Naive thymus-derived CD8-positive, alpha-beta T cell (primary cell): ENCODE measurements around the gene RPL18. TPM values are rescaled to one million over a fixed set of nuclear protein-coding genes. Genes with fewer than 3 reads are reported as not detected.

Experiments used
- ATAC-seq, 2 donors: fragments of 150-1000 bp; cut with Tn5 transposase in 1 of 2; sonication (Bioruptor Pico), chemical (Tn5 transposase) in 1 of 2; 1 replicate in 1 of 2; 2 replicates in 1 of 2; pipeline ENCODE4 v1.10.0; 2021; ENCODE audit warnings: mild to moderate bottlenecking in 2 of 2, moderate library complexity in 2 of 2
- POLR2A ChIA-PET: fragments of 350-600 bp; sonication (Branson Sonifier 250); formaldehyde crosslinking; loops from one replicate; lab custom pipeline; 2021; ENCODE audit warnings: antibody characterized with exemption; lab: Charles Lee
- DNase-seq, 10 donors: peaks; one replicate each; pipeline versions ENCODE4 v3.0.0 to v3.0.0-alpha.2; 2020 to 2022
- H3K27ac Mint-ChIP-seq, 10 donors: one replicate each; pipeline ENCODE4 v1.8.0; 2020 to 2022; ENCODE audit warnings: mild to moderate bottlenecking in 10 of 10, mixed read lengths in 10 of 10, moderate library complexity in 4 of 10, inconsistent platforms in 1 of 10
- H3K27me3 Mint-ChIP-seq, 5 donors: one replicate each; pipeline ENCODE4 v1.8.0; 2021 to 2022; ENCODE audit warnings: mixed read lengths in 5 of 5
- H3K36me3 Mint-ChIP-seq, 3 donors: one replicate each; pipeline ENCODE4 v1.8.0; 2020 to 2022; ENCODE audit warnings: mixed read lengths in 3 of 3, mild to moderate bottlenecking in 2 of 3, inconsistent platforms in 1 of 3
- H3K4me1 Mint-ChIP-seq, 4 donors: one replicate each; pipeline ENCODE4 v1.8.0; 2021 to 2022; ENCODE audit warnings: mixed read lengths in 4 of 4
- H3K4me3 Mint-ChIP-seq, 10 donors: one replicate each; pipeline ENCODE4 v1.8.0; 2020 to 2022; ENCODE audit warnings: mild to moderate bottlenecking in 10 of 10, mixed read lengths in 10 of 10, moderate library complexity in 6 of 10, inconsistent platforms in 1 of 10
- H3K9me3 Mint-ChIP-seq, 9 donors: one replicate each; pipeline ENCODE4 v1.8.0; 2020 to 2022; ENCODE audit warnings: mixed read lengths in 9 of 9, mild to moderate bottlenecking in 3 of 9, inconsistent platforms in 1 of 9, moderate library complexity in 1 of 9
- polyA plus RNA-seq, 3 donors: library from polyadenylated mRNA; unstranded; fragments of 300-500 nt; fragmentation: Illumina TruSeq; gene quantifications; one replicate each; pipeline ENCODE4 v1.2.3, GENCODE V29; 2021
- total RNA-seq, 8 experiments: library from RNA in 2 of 8; stranded (reverse) in 2 of 8; gene quantifications; one replicate each; pipeline ENCODE4 v1.2.3 and lab custom pipeline; 2021 to 2026

The RPL18 gene
- total and polyA plus RNA-seq, 5 experiments from 2014 or later, result 2,380 to 3,008 (median 2,610) TPM

GRCh38 chr19:48608798-48609263 lies 10.1 kb downstream of the RPL18 start:
- peaks cover 5 to 7% (median 6%) of the 10 kb centered on the region in 4 donors for H3K4me1 Mint-ChIP-seq
- ATAC-seq, result peak; percentile 89 to 90
- peak in 7 of 10 donors; percentile 24 to 60 (median 46) for DNase-seq
- H3K4me3 Mint-ChIP-seq, result peak overlapping the region in 8 of 10 donors; percentile 15 to 71 (median 40)
- POLR2A ChIA-PET, result interaction anchor here (0.7 to 2.3 kb wide), 7 partner anchors 10 to 128 kb away, joined by 3 to 25 read pairs (median 6); partner anchors contain the start of genes DBP, RPL18 and SPHK2
- peak overlapping the region in 7 of 10 donors; percentile 15 to 83 (median 63) for H3K27ac Mint-ChIP-seq
- no peaks in the 10 kb centered on the region for H3K36me3 Mint-ChIP-seq
- H3K9me3 Mint-ChIP-seq, result no peaks in the 10 kb centered on the region
- H3K27me3 Mint-ChIP-seq, result no peaks in the 10 kb centered on the region

- no peaks in the 10 kb centered on the region for H3K9me3 Mint-ChIP-seq
- peaks cover 3 to 7% (median 5%) of the 10 kb centered on the region in 4 donors for H3K4me1 Mint-ChIP-seq
- DNase-seq (no peak), ATAC-seq (no peak)
- POLR2A ChIA-PET, result interaction anchor here (1.4 to 2.0 kb wide), 3 partner anchors 10 to 127 kb away, joined by 3 to 5 read pairs (median 3); partner anchors contain the start of gene SPHK2
- no peak overlapping the region for H3K4me3 Mint-ChIP-seq
- H3K27me3 Mint-ChIP-seq, result no peaks in the 10 kb centered on the region
- H3K27ac Mint-ChIP-seq, result no peak overlapping the region
- no peaks in the 10 kb centered on the region for H3K36me3 Mint-ChIP-seq
Measured at GRCh38 chr19:48607359-48607755, 11.6 kb downstream of the RPL18 start.

- Mint-ChIP-seq H3K27me3 (no peaks in the 10 kb centered on the region), H3K4me3 (no peak within 1 kb of the TSS), H3K4me1 (peaks cover 3 to 7% (median 5%) of the 10 kb centered on the region in 4 donors), H3K27ac (peak within 1 kb of the TSS in 1 of 10 donors; percentile 2), H3K36me3 (no peaks in the 10 kb centered on the region), H3K9me3 (no peaks in the 10 kb centered on the region)
- ATAC-seq (no peak), DNase-seq (no peak)
- POLR2A ChIA-PET, result interaction anchor here (1.4 kb wide), 2 partner anchors 11 to 13 kb away, joined by 3 read pairs; partner anchors contain the start of gene SPHK2
Measured at GRCh38 chr19:48606463-48607358, 12.3 kb downstream of the RPL18 start, which contains the start of gene SPACA4. TSS of gene SPACA4 (plus strand) at chr19:48606742. CDS start at chr19:48606979, 237 bp downstream.

- Mint-ChIP-seq H3K9me3 (no peaks in the 10 kb centered on the region), H3K36me3 (no peaks in the 10 kb centered on the region)
Measured at GRCh38 chr19:48603850-48604249, 15.1 kb downstream of the RPL18 start.

GRCh38 chr19:48603449-48603848 lies 15.5 kb downstream of the RPL18 start:
- H3K9me3 Mint-ChIP-seq, result no peaks in the 10 kb centered on the region
- POLR2A ChIA-PET, result no interaction called here

More at GRCh38 chr19:48603850-48604249, 15.1 kb downstream of the RPL18 start:
- no peak overlapping the region for H3K4me3 Mint-ChIP-seq
- no peaks in the 10 kb centered on the region for H3K27me3 Mint-ChIP-seq
- ATAC-seq, result no peak
- no peak for DNase-seq
- H3K4me1 Mint-ChIP-seq, result peaks cover 2 to 5% (median 3%) of the 10 kb centered on the region in 4 donors
- POLR2A ChIA-PET, result no interaction called here
- H3K27ac Mint-ChIP-seq, result no peak overlapping the region

GRCh38 chr19:48603001-48603400 lies 16.0 kb downstream of the RPL18 start:
- Mint-ChIP-seq H3K4me3 (no peak overlapping the region), H3K27ac (peak overlapping the region in 2 of 10 donors; percentile 30 to 49), H3K36me3 (no peaks in the 10 kb centered on the region), H3K4me1 (peaks cover 0 to 2% (median 0%) of the 10 kb centered on the region in 4 donors), H3K9me3 (no peaks in the 10 kb centered on the region), H3K27me3 (peaks cover 0 to 3% (median 0%) of the 10 kb centered on the region in 5 donors)
- DNase-seq (no peak), ATAC-seq (no peak)
- POLR2A ChIA-PET, result no interaction called here

More at GRCh38 chr19:48603449-48603848, 15.5 kb downstream of the RPL18 start:
- no peak for ATAC-seq
- H3K4me3 Mint-ChIP-seq, result no peak overlapping the region
- H3K27me3 Mint-ChIP-seq, result peaks cover 0 to 2% (median 0%) of the 10 kb centered on the region in 5 donors
- no peak overlapping the region for H3K27ac Mint-ChIP-seq
- H3K36me3 Mint-ChIP-seq, result no peaks in the 10 kb centered on the region
- DNase-seq, result no peak
- H3K4me1 Mint-ChIP-seq, result peaks cover 0 to 2% (median 0%) of the 10 kb centered on the region in 4 donors

GRCh38 chr19:48600679-48601417 lies 18.1 kb downstream of the RPL18 start:
- H3K36me3 Mint-ChIP-seq, result no peaks in the 10 kb centered on the region
- ATAC-seq, result no peak
- POLR2A ChIA-PET, result no interaction called here
- H3K27ac Mint-ChIP-seq, result no peak overlapping the region
- no peak overlapping the region for H3K4me3 Mint-ChIP-seq
- peaks cover 0 to 3% (median 0%) of the 10 kb centered on the region in 5 donors for H3K27me3 Mint-ChIP-seq
- peaks cover 0 to 7% (median 0%) of the 10 kb centered on the region in 4 donors for H3K4me1 Mint-ChIP-seq
- no peak for DNase-seq
- no peaks in the 10 kb centered on the region for H3K9me3 Mint-ChIP-seq

GRCh38 chr19:48598996-48599700 lies 19.8 kb downstream of the RPL18 start:
- Mint-ChIP-seq H3K4me1 (peaks cover 0 to 6% (median 0%) of the 10 kb centered on the region in 4 donors), H3K36me3 (no peaks in the 10 kb centered on the region), H3K4me3 (no peak overlapping the region), H3K27me3 (peaks cover 0 to 3% (median 0%) of the 10 kb centered on the region in 5 donors), H3K27ac (peak overlapping the region in 2 of 10 donors; percentile 18 to 56), H3K9me3 (no peaks in the 10 kb centered on the region)
- POLR2A ChIA-PET, result no interaction called here
- ATAC-seq (no peak), DNase-seq (no peak)

- Mint-ChIP-seq H3K9me3 (no peaks in the 10 kb centered on the region), H3K36me3 (no peaks in the 10 kb centered on the region), H3K27me3 (peaks cover 0 to 3% (median 0%) of the 10 kb centered on the region in 5 donors), H3K4me3 (peak overlapping the region; percentile 22 to 74 (median 56)), H3K27ac (peak overlapping the region; percentile 60 to 89 (median 75)), H3K4me1 (peaks cover 0 to 13% (median 5%) of the 10 kb centered on the region in 4 donors)
- peak in 3 of 10 donors; percentile 32 to 50 (median 41) for DNase-seq
- ATAC-seq, result peak; percentile 81 to 92
- POLR2A ChIA-PET, result interaction anchor here (0.5 to 0.7 kb wide), 5 partner anchors 11 to 1043 kb away, joined by 3 to 5 read pairs (median 4); no protein-coding TSS in a partner anchor
Measured at GRCh38 chr19:48596679-48597465, 22.1 kb downstream of the RPL18 start.

GRCh38 chr19:48596237-48596636 lies 22.7 kb downstream of the RPL18 start:
- Mint-ChIP-seq H3K9me3 (no peaks in the 10 kb centered on the region), H3K27ac (peak overlapping the region in 5 of 10 donors; percentile 3 to 84 (median 48)), H3K4me3 (peak overlapping the region in 4 of 10 donors; percentile 36 to 56 (median 50)), H3K36me3 (no peaks in the 10 kb centered on the region), H3K4me1 (peaks cover 0 to 13% (median 5%) of the 10 kb centered on the region in 4 donors), H3K27me3 (peaks cover 0 to 3% (median 0%) of the 10 kb centered on the region in 5 donors)
- POLR2A ChIA-PET, result no interaction called here
- DNase-seq (no peak), ATAC-seq (no peak)

GRCh38 chr19:48595833-48596232 lies 23.1 kb downstream of the RPL18 start:
- H3K9me3 Mint-ChIP-seq, result no peaks in the 10 kb centered on the region
- peak overlapping the region in 5 of 10 donors; percentile 29 to 84 (median 54) for H3K27ac Mint-ChIP-seq
- H3K27me3 Mint-ChIP-seq, result peaks cover 0 to 3% (median 0%) of the 10 kb centered on the region in 5 donors
- ATAC-seq (no peak), DNase-seq (no peak)
- POLR2A ChIA-PET, result no interaction called here
- H3K4me1 Mint-ChIP-seq, result peaks cover 0 to 13% (median 5%) of the 10 kb centered on the region in 4 donors
- H3K4me3 Mint-ChIP-seq, result peak overlapping the region in 2 of 10 donors; percentile 24 to 48
- no peaks in the 10 kb centered on the region for H3K36me3 Mint-ChIP-seq
